IMR-90 (cell line): ENCODE results near the gene CTNNBIP1. TPM values are rescaled to one million over a fixed set of nuclear protein-coding genes. Genes with fewer than 3 reads are reported as not detected.

Experiments
- ATAC-seq: fragments of 200-7000 bp; cut with Tn5 transposase; 2 replicates; pipeline ENCODE4 v1.9.1; 2020; ENCODE audit warnings: low read depth, mild to moderate bottlenecking, moderate library complexity
- BruUV-seq: library from RNA; stranded (reverse); fragments of 400-500 nt; replicated peaks from 2 replicates; lab custom pipeline; 2021; lab: Mats Ljungman, UMichigan
- CTCF ChIA-PET: fragments of 300-600 bp; formaldehyde crosslinking; extraction: SDS; loops from one replicate; lab custom pipeline; 2021; ENCODE audit warnings: antibody characterized with exemption; lab: Yijun Ruan, JAX
- POLR2A ChIA-PET: fragments of 300-600 bp; sonication (Branson Sonifier 250); formaldehyde crosslinking; loops from one replicate; lab custom pipeline; 2022; ENCODE audit warnings: antibody characterized with exemption; ENCODE audit not compliant: unreplicated experiment; lab: Charles Lee
- DNase-seq: peaks from one replicate; pipeline ENCODE4 v3.0.0; 2013
- H2AFZ ChIP-seq: replicated peaks from 2 replicates; pipeline ENCODE3; 2013; ENCODE audit warnings: low read length, mild to moderate bottlenecking; ENCODE audit not compliant: poor library complexity
- H2AK5ac ChIP-seq: 2 replicates; pipeline ENCODE4 v1.6.1; 2013; ENCODE audit warnings: low read depth, low read length, inconsistent platforms
- H2AK9ac ChIP-seq: replicated peaks from 2 replicates; pipeline ENCODE3; 2013; ENCODE audit warnings: mild to moderate bottlenecking, low read depth, low read length, moderate library complexity; ENCODE audit not compliant: poor library complexity
- H2BK120ac ChIP-seq: 2 replicates; pipeline ENCODE4 v1.6.1; 2013; ENCODE audit warnings: low read depth, low read length, inconsistent platforms
- H2BK15ac ChIP-seq: 3 replicates; pipeline ENCODE4 v1.6.1; 2013; ENCODE audit warnings: low read depth, low read length, inconsistent platforms
- H2BK20ac ChIP-seq: 2 replicates; pipeline ENCODE4 v1.6.1; 2013; ENCODE audit warnings: low read depth, mild to moderate bottlenecking, inconsistent platforms, low read length, moderate library complexity
- H2BK5ac ChIP-seq: 2 replicates; pipeline ENCODE4 v1.6.1; 2013; ENCODE audit warnings: mild to moderate bottlenecking, low read depth, low read length, inconsistent platforms; ENCODE audit not compliant: poor library complexity, severe bottlenecking
- H3K14ac ChIP-seq: replicated peaks from 2 replicates; pipeline ENCODE4 v1.6.1; 2013; ENCODE audit warnings: low read depth, low read length, inconsistent platforms
- H3K18ac ChIP-seq: 2 replicates; pipeline ENCODE4 v1.6.1; 2013; ENCODE audit warnings: low read depth, low read length, control low read depth
- H3K23ac ChIP-seq: 2 replicates; pipeline ENCODE4 v1.6.1; 2013; ENCODE audit warnings: low read depth, low read length, inconsistent platforms
- H3K27ac ChIP-seq: 2 replicates; pipeline ENCODE4 v1.5.1; 2013; ENCODE audit warnings: mild to moderate bottlenecking, control low read depth, low read length; ENCODE audit not compliant: insufficient read depth
- H3K27me3 ChIP-seq: 2 replicates; pipeline ENCODE4 v1.6.1; 2013; ENCODE audit warnings: low read length; ENCODE audit not compliant: control insufficient read depth, insufficient read depth
- H3K36me3 ChIP-seq: 2 replicates; pipeline ENCODE4 v1.6.1; 2013; ENCODE audit warnings: low read length, mixed read lengths; ENCODE audit not compliant: control insufficient read depth, insufficient read depth
- H3K4ac ChIP-seq: 2 replicates; pipeline ENCODE4 v1.6.1; 2013; ENCODE audit warnings: low read depth, low read length, inconsistent platforms
- H3K4me1 ChIP-seq: 2 replicates; pipeline ENCODE4 v1.6.1; 2013; ENCODE audit warnings: low read length, mixed read lengths; ENCODE audit not compliant: control insufficient read depth, insufficient read depth
- H3K4me2 ChIP-seq: 2 replicates; pipeline ENCODE4 v1.6.1; 2013; ENCODE audit warnings: low read depth, mild to moderate bottlenecking, control low read depth, low read length, moderate library complexity
- H3K4me3 ChIP-seq: 2 replicates; pipeline ENCODE4 v1.5.1; 2013; ENCODE audit warnings: low read depth, mild to moderate bottlenecking, control low read depth, low read length, moderate library complexity; ENCODE audit not compliant: insufficient read depth
- H3K56ac ChIP-seq: 2 replicates; pipeline ENCODE4 v1.6.1; 2013; ENCODE audit warnings: low read length, inconsistent platforms; ENCODE audit not compliant: insufficient read depth; ENCODE audit errors: extremely low read depth
- H3K79me1 ChIP-seq, 2 experiments: 2 replicates each; pipeline ENCODE4 v1.6.1; 2013; ENCODE audit warnings: low read length in 2 of 2, inconsistent platforms in 1 of 2, low read depth in 1 of 2
- H3K9ac ChIP-seq: 2 replicates; pipeline ENCODE4 v1.6.1; 2013; ENCODE audit warnings: low read depth, low read length, control low read depth
- H3K9me1 ChIP-seq: 2 replicates; pipeline ENCODE4 v1.6.1; 2013; ENCODE audit warnings: low read length, inconsistent platforms; ENCODE audit not compliant: insufficient read depth
- H3K9me3 ChIP-seq: 2 replicates; pipeline ENCODE4 v1.6.1; 2013; ENCODE audit warnings: low read length; ENCODE audit not compliant: control insufficient read depth, insufficient read depth
- H4K20me1 ChIP-seq: 2 replicates; pipeline ENCODE4 v1.6.1; 2013; ENCODE audit warnings: low read length, inconsistent platforms; ENCODE audit not compliant: insufficient read depth
- H4K5ac ChIP-seq: 2 replicates; pipeline ENCODE4 v1.6.1; 2013; ENCODE audit warnings: mild to moderate bottlenecking, low read depth, low read length, control low read depth
- H4K8ac ChIP-seq, 2 experiments: 2 replicates each; pipeline ENCODE4 v1.6.1; 2013; ENCODE audit warnings: low read depth in 2 of 2, low read length in 2 of 2, control low read depth in 1 of 2, inconsistent platforms in 1 of 2
- H4K91ac ChIP-seq: 2 replicates; pipeline ENCODE4 v1.6.1; 2013; ENCODE audit warnings: low read depth, low read length, inconsistent platforms; ENCODE audit not compliant: insufficient read depth
- CHD1 ChIP-seq: IDR thresholded peaks from 2 replicates; pipeline ENCODE4 v1.6.1; 2012; ENCODE audit warnings: low read depth, low read length, improper control_type of control experiment
- FOS ChIP-seq: fragments of 150-350 bp; IDR thresholded peaks from 2 replicates; pipeline ENCODE4 v1.6.1; 2016; ENCODE audit warnings: low read depth, low read length
- MXI1 ChIP-seq: IDR thresholded peaks from 2 replicates; pipeline ENCODE4 v1.6.1; 2012; ENCODE audit warnings: low read depth, mild to moderate bottlenecking, low read length, moderate library complexity, borderline replicate concordance
- SMC3 ChIP-seq: fragments of 150-350 bp; IDR thresholded peaks from 2 replicates; pipeline ENCODE4 v1.6.1; 2016; ENCODE audit warnings: low read depth, mild to moderate bottlenecking, antibody characterized with exemption, low read length, moderate library complexity
- WGBS, 2 experiments: methylation state at CpG; one replicate each; pipeline versions ENCODE4 v1.1.5 to v1.1.7; 2013; ENCODE audit warnings: missing lambda C conversion rate in 2 of 2; ENCODE audit not compliant: insufficient read length in 1 of 2; ENCODE audit errors: extremely low coverage in 2 of 2; 5-methylcytosine and 5-hydroxymethylcytosine counted together
- dilution Hi-C: fragments of 300-500 bp; cut with HindIII; formaldehyde crosslinking; loops from one replicate; pipeline ENCODE4 v1.14.3; 2018; ENCODE audit warnings: low sequenced_read_pairs; ENCODE audit not compliant: unreplicated experiment
- in situ Hi-C: fragments of 300-500 bp; cut with MboI; formaldehyde crosslinking; loops from 3 replicates; pipeline ENCODE4 v1.14.3; 2019; ENCODE audit warnings: low sequenced_read_pairs, inconsistent platforms, mixed read lengths
- intact Hi-C: fragments of 100-400 bp; cut with micrococcal nuclease; formaldehyde crosslinking; loops from 2 replicates; pipeline ENCODE4 v1.10.0; 2022
- polyA plus RNA-seq, 3 experiments: library from polyadenylated mRNA; depleted of rRNA; stranded (reverse); fragments of >200 nt; gene quantifications; 2 replicates each; pipeline ENCODE4 v1.2.3, GENCODE V29; 2012; ENCODE audit warnings: low replicate concordance in 1 of 3
- total RNA-seq: library from RNA; depleted of rRNA; stranded (reverse); fragments of >200 nt; gene quantifications from 2 replicates; pipeline ENCODE4 v1.2.3, GENCODE V29; 2012
- TF ChIP-seq, protein P1 (sequence below): fragments of 150-350 bp; IDR thresholded peaks from 2 replicates; pipeline ENCODE4 v1.6.1; 2017; ENCODE audit warnings: mild to moderate bottlenecking, antibody characterized with exemption, low read length, low read depth

CTNNBIP1 gene
- total and polyA plus RNA-seq, 2 of the 4 experiments (the other 2 are of a cell fraction) = 24.7 to 28.5 TPM

DNA sequence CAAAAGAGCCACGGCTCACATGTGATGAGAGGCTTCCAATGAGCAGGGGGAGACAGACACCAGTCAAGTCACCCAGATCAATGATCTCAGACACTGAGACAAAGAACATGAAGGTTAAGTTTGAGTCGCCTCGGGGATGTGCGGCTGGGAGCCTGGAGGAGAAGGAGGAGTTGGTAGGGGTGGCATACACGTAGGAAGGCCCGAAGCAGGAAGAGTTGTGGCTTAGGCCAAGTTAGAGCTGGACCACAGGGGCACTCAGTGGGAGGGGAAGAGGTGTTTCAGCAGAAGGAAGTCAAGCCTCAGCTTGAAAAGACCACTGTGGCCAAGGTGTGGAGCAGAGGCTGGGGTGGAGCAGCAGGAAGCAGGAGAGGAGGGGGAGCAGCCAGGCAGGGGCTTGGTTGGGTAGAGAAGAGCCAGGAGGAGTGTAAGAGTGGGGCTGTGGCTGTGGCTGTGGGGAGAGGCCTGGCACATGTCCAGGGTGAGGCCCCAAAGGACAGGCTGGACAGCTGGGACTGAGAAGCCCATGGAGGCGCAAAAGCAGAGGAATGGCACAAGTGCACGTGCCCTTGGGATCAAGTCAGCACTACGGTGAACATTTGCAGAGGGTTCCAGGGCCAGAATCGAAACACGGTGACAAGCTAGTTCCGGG lies 27.6 kb downstream of the CTNNBIP1 start:
- H3K4me2 ChIP-seq = no peak overlapping the region
- BruUV-seq = no TSS peak
- no peak for ATAC-seq

More for the DNA sequence above, 27.6 kb downstream of the CTNNBIP1 start:
- Histone ChIP-seq H3K4ac (peak overlapping the region; percentile 51), H3K79me1 (peaks cover 3 to 38% of the 10 kb centered on the region in 2 experiments; a peak in 3 of 4 replicates), H2AK9ac (peak overlapping the region; percentile 62), H3K4me1 (peaks cover 13% of the 10 kb centered on the region), H2BK120ac (peak overlapping the region; percentile 44), H3K18ac (no peak overlapping the region; the same call in 1 of the 2 replicates), H3K9me3 (no peaks in the 10 kb centered on the region), H2AFZ (no peak overlapping the region), H4K91ac (peak overlapping the region; percentile 32; the same call in 1 of the 2 replicates), H4K5ac (peak overlapping the region; percentile 1; the same call in 1 of the 2 replicates), H3K56ac (no peak overlapping the region), H3K27ac (no peak overlapping the region), H2BK20ac (peak overlapping the region; percentile 71), H3K36me3 (no peaks in the 10 kb centered on the region), H4K20me1 (peaks cover 3% of the 10 kb centered on the region; the same call in 1 of the 2 replicates), H3K23ac (peak overlapping the region; percentile 7; the same call in 1 of the 2 replicates), H2BK15ac (peak overlapping the region; percentile 4; the same call in 1 of the 3 replicates), H3K4me3 (no peak overlapping the region), H2AK5ac (peak overlapping the region; percentile 62), H4K8ac (peak overlapping the region in 1 of 2 experiments; percentile 24; a peak in 2 of 4 replicates), H3K9ac (no peak overlapping the region), H3K27me3 (no peaks in the 10 kb centered on the region), H2BK5ac (peak overlapping the region; percentile 15), H3K14ac (peak overlapping the region; percentile 53), H3K9me1 (peaks cover 23% of the 10 kb centered on the region)
- POLR2A ChIA-PET = no interaction called here
- dilution Hi-C loops (no loop called here), intact Hi-C loops (no loop called here), in situ Hi-C loops (no loop called here)
- 89% methylated on average over 9 of the region's 12 CpGs; no CpG with 5 or more reads in 1 of the 2 experiments for WGBS, 2 experiments
- no peak for DNase-seq
- TF ChIP-seq FOS = no peak
- TF ChIP-seq CHD1 = no peak
- TF ChIP-seq SMC3 = no peak
- TF ChIP-seq, protein P1, sequence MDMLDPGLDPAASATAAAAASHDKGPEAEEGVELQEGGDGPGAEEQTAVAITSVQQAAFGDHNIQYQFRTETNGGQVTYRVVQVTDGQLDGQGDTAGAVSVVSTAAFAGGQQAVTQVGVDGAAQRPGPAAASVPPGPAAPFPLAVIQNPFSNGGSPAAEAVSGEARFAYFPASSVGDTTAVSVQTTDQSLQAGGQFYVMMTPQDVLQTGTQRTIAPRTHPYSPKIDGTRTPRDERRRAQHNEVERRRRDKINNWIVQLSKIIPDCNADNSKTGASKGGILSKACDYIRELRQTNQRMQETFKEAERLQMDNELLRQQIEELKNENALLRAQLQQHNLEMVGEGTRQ = no peak
- no peak for TF ChIP-seq MXI1
- CTCF ChIA-PET = no interaction called here
